ENCODE data around the gene KCNH1. TPM values are rescaled to one million over a fixed set of nuclear protein-coding genes. Genes with fewer than 3 reads are reported as not detected.

Gene KCNH1
- total RNA-seq, 1 donor from 2014 or later: 6.3 TPM

GRCh38 chr1:210700083-210700482 is 433.9 kb downstream of the KCNH1 start:
- no peak overlapping the region for H3K27ac Mint-ChIP-seq (ENCODE audit: unreplicated experiment)
- no peak for TF ChIP-seq CTCF (IDR thresholded peaks at IDR 0.05)
- no peak for DNase-seq (ENCODE audit: low spot score)
- H3K9me3 Mint-ChIP-seq (ENCODE audit: low read depth): peaks cover 6% of the 10 kb centered on the region
- peaks cover 3% of the 10 kb centered on the region for H3K4me1 Mint-ChIP-seq (ENCODE audit: low read depth)
- H3K27me3 Mint-ChIP-seq (ENCODE audit: low read depth): no peaks in the 10 kb centered on the region
- H3K36me3 Mint-ChIP-seq (ENCODE audit: low read depth): peaks cover 2% of the 10 kb centered on the region
- no peak overlapping the region for H3K4me3 Mint-ChIP-seq (ENCODE audit: unreplicated experiment)

- H3K4me1 Mint-ChIP-seq (ENCODE audit: low read depth): peaks cover 3% of the 10 kb centered on the region
- no peak for DNase-seq (ENCODE audit: low spot score)
- TF ChIP-seq CTCF (IDR thresholded peaks at IDR 0.05): no peak
- H3K9me3 Mint-ChIP-seq (ENCODE audit: low read depth): peaks cover 6% of the 10 kb centered on the region
- H3K27ac Mint-ChIP-seq (ENCODE audit: unreplicated experiment): no peak overlapping the region
- H3K4me3 Mint-ChIP-seq (ENCODE audit: unreplicated experiment): no peak overlapping the region
- H3K36me3 Mint-ChIP-seq (ENCODE audit: low read depth): peaks cover 2% of the 10 kb centered on the region
- no peaks in the 10 kb centered on the region for H3K27me3 Mint-ChIP-seq (ENCODE audit: low read depth)
Observed at GRCh38 chr1:210698661-210699060, 435.3 kb downstream of the KCNH1 start.

GRCh38 chr1:210697185-210697584 is 436.8 kb downstream of the KCNH1 start:
- Mint-ChIP-seq H3K4me3 (ENCODE audit: unreplicated experiment) (no peak overlapping the region), H3K36me3 (ENCODE audit: low read depth) (peaks cover 2% of the 10 kb centered on the region), H3K4me1 (ENCODE audit: low read depth) (peaks cover 3% of the 10 kb centered on the region), H3K27me3 (ENCODE audit: low read depth) (no peaks in the 10 kb centered on the region), H3K27ac (ENCODE audit: unreplicated experiment) (no peak overlapping the region), H3K9me3 (ENCODE audit: low read depth) (peaks cover 6% of the 10 kb centered on the region)
- TF ChIP-seq CTCF (IDR thresholded peaks at IDR 0.05): no peak
- no peak for DNase-seq (ENCODE audit: low spot score)

- peaks cover 4% of the 10 kb centered on the region for H3K9me3 Mint-ChIP-seq (ENCODE audit: low read depth)
- no peak for DNase-seq (ENCODE audit: low spot score)
- H3K27me3 Mint-ChIP-seq (ENCODE audit: low read depth): no peaks in the 10 kb centered on the region
Observed at GRCh38 chr1:210696709-210697108, 437.2 kb downstream of the KCNH1 start.

GRCh38 chr1:210695026-210695425 is 438.9 kb downstream of the KCNH1 start:
- no peak overlapping the region for H3K4me3 Mint-ChIP-seq (ENCODE audit: unreplicated experiment)
- no peaks in the 10 kb centered on the region for H3K4me1 Mint-ChIP-seq (ENCODE audit: low read depth)
- no peak for TF ChIP-seq CTCF (IDR thresholded peaks at IDR 0.05)
- H3K9me3 Mint-ChIP-seq (ENCODE audit: low read depth): no peaks in the 10 kb centered on the region
- DNase-seq (ENCODE audit: low spot score): no peak
- H3K27ac Mint-ChIP-seq (ENCODE audit: unreplicated experiment): no peak overlapping the region
- no peaks in the 10 kb centered on the region for H3K27me3 Mint-ChIP-seq (ENCODE audit: low read depth)
- H3K36me3 Mint-ChIP-seq (ENCODE audit: low read depth): no peaks in the 10 kb centered on the region

More at GRCh38 chr1:210696709-210697108, 437.2 kb downstream of the KCNH1 start:
- Mint-ChIP-seq H3K4me3 (ENCODE audit: unreplicated experiment) (no peak overlapping the region), H3K4me1 (ENCODE audit: low read depth) (peaks cover 3% of the 10 kb centered on the region), H3K27ac (ENCODE audit: unreplicated experiment) (no peak overlapping the region), H3K36me3 (ENCODE audit: low read depth) (peaks cover 2% of the 10 kb centered on the region)
- TF ChIP-seq CTCF (IDR thresholded peaks at IDR 0.05): no peak
